Fibroblast of skin of left biceps (primary cell): ENCODE data around the gene TRMT44.

Experiments used
- DNase-seq, 2 experiments: peaks; one replicate each; pipeline ENCODE4 v3.0.0-alpha.2; 2013; ENCODE audit warnings: low read depth in 2 of 2

The TRMT44 gene

DNA sequence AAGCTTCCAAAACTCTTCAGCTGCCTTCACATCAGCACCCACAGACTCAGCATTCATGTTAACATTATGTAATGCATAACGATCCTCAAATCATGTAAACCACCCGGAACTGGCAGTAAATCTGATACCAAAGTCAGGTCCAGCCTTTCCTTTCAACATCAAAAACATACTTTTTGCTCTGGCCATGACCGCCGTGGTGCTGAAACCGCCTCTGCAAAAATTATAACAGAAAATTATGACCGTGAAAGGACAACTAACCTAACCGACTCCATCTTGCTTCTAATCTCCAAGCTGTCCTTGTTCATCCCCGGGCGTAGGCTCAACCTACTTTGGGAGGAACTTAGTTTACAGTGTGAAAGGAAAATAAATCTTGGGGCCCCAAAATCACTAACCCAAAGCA is 51.6 kb downstream of the TRMT44 start:
- no peak for DNase-seq

DNA sequence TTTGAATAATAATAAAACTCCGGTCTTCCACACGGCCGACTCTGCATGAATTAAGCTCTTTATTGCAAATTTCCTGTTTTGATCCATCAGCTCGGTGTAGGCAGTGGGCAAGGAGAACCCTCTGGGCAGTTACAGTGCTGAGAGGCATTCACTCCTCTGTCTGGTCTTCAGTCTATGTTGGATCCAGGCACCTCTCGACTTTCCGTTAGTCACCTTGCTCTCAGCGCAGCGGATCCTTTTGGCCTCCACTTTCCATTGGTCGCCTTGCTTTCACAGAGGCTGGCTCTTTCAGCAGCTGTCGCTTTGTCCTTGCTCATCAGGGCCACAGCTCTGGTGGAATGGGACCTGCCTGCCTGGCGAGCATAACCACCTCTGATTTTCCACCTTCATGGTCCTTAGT is 52.9 kb downstream of the TRMT44 start:
- DNase-seq: no peak

DNA sequence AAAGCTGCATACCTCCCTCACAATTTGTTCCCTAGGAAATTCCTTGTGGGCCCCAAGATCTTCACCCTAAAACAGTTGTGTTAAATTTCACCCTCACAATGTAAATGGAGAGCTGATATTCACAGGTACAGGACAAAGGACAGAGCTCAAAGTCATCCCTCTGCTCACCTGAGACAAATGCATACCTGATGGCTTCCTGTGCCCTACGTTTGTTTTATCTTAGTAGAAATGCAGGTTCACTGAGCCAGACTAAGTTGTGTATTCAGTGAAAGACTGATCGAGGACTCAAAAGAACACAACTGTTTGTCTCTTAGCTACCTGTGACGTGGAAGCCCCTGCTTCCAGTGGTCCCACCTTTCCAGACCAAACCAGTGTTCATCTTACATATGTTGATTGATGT is 53.6 kb downstream of the TRMT44 start:
- no peak for DNase-seq

DNA sequence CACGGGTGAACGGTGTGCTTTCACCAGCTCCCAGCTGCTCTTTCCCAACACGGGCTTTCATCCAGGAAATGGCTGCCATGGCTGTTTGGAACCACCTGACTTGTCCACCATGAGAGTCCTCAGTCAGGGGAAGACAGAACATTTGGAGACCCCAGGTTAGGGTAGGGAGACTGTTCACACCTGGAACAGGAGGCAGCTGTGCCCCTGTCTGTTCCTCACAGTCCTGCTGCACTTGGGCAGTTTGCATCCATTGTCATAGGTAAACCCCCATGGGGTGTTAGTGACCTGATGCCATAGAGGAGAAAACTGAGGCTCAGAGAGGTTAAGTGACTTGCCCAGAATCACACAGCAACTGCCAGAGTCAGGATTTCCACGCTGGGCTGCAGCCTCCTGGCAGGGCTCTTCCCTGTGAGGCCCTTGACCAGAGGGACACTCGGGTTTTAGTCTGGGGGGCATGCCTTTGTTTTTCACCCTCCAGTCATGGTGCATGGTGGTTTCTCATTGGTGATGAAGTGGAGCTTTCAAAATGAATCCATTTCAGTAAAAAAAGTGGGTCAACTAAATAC is 54.5 kb downstream of the TRMT44 start:
- DNase-seq: no peak

DNA sequence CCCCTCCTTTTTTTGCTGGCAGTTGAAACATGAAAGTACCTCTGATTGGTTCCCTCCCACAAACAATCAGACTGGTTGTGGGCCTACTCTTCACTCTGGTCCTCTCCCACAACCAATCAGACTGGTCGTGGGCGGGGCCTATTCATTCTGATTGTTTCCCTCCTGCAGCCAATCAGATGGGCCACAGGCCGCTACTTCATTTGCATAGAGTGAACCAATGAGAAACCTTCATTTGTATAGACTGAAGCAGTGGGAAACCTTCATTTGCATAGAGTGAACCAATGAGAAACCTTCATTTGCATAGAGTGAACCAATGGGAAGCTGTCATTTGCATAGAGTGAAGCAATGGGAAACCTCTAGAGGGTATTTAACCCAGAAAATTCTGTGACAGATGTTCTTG is 55.2 kb downstream of the TRMT44 start:
- DNase-seq: no peak

DNA sequence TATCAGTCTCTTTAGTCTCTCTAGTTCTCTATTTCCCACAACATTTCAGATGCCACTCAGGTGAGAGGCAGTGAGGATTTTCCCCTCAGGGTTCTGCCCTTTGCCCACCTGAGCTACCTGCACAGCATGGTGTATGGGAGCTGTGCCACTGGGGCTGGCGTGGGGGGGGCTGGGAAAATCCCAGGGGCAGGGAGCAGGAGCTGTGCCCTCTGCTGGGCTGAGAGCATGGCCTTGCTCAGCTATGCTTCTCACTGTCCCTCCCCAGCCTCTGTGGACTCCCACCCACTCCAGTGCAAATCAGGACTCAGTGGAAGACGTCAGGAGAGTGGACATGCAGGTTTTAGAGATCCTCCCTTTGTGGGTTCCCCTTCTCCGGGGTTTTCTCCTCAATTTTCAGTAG is 57.2 kb downstream of the TRMT44 start:
- DNase-seq: no peak

DNA sequence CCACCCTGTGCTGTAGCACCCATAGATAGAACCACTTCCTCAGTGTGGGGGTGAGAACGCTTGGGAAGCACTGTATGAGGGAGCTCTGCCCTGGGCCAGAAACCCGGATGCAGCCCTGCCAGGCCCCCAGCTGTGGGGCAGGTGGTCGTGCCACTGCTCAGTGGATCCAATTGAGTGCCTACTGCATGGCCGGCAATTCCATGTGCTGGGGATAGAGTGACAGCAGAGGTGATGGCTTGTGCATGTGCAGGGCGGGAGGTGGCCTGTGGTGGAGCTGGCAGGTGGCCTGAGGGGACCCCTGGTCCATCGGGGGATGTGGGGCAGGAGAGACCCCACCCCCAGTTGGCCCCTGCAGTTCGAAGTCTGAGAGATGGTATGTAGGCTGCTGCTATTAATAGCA is 60.4 kb downstream of the TRMT44 start:
- DNase-seq: no peak

DNA sequence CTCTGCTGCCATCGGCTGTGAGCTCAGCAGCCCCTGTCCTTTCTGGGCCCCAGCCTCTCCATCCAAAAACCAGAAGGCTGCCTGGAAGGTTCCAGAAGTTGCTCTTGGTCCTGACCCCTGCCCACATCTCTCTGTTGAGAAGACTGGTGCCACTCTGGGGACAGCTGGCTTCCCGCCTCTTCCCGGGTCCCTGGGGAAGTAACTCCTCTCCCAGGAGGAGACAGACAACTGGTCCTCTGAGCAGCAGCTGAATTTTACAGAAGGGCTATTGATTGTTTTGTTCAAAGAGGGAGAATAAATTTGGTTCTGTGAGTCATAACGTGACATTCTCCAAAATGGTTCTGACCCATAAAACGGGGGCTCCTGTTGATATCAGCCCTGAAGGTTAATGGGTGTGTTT is 61.2 kb downstream of the TRMT44 start:
- no peak for DNase-seq

DNA sequence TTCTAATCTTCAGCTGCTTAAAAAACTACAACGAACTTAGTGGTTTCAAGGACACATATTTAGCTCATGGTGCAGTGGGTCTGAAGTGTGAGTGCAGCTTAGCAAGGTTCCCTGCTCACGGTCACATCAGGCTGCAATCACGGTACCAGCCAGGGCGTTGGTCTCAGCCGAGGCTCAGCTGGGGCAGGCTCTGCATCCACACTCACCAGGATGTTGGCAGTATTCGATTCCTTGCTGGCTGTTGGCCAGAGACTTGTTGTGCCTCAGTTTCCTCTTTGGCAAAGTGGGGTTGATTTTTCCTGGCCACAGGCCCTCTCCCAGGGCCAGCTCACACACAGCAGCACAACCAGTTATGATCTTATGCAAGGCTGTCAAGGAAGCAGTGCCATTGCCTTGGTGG is 61.8 kb downstream of the TRMT44 start:
- DNase-seq: no peak

DNA sequence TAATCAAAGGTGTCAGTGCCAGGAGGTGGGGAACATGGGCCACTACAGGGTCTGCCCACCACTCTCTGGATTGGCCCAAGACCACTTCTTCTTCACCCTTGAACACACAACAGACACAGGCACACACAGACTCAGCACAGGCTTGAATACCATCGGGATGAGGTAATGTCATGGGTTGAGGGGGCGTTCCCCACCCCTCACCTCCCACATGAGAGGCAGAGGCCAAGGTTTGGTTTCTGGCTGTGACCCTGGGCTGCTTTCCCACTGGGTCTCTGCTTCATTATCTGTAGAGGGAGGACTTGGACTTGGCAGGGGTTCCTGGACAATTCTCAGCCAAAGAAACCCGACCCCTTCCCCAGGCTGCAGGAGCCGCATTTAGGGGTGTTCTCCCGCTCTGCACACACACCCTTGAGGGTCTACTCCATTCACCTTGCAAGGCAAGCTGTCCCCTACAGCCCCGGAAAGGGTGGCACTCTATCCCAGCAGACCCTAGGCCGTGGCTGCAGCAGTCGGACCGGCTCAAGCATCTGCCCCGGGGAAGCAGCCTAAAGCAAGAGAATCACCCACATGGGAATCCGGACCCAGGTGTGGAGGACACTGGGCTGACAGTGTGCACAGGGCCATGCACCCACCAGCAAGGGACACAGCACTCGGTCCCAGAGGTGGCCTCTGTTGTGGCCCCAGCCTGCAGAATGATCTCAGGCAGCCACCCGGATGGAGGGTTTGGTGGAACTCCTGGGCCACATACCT is 62.4 kb downstream of the TRMT44 start:
- no peak for DNase-seq

DNA sequence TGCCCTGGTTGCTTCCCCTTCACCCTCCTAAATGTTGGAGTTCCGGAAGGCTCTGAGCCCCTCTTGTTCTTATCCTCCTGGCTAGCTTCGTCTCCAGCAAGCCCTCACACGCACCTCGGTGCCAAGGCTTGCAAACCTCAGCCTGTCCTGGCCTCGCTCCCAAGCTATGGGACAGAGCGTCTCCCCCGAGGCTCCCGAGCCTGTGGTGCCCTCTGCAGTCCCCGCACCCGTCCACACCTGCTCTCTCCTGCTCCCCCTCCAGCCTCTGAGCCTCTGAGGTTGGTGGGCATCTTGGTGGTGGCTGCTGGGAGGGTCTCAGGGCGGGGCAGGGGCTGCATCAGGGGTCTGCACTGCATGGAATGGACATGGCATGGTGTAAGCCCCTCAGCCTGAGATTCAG is 63.2 kb downstream of the TRMT44 start:
- DNase-seq: no peak

DNA sequence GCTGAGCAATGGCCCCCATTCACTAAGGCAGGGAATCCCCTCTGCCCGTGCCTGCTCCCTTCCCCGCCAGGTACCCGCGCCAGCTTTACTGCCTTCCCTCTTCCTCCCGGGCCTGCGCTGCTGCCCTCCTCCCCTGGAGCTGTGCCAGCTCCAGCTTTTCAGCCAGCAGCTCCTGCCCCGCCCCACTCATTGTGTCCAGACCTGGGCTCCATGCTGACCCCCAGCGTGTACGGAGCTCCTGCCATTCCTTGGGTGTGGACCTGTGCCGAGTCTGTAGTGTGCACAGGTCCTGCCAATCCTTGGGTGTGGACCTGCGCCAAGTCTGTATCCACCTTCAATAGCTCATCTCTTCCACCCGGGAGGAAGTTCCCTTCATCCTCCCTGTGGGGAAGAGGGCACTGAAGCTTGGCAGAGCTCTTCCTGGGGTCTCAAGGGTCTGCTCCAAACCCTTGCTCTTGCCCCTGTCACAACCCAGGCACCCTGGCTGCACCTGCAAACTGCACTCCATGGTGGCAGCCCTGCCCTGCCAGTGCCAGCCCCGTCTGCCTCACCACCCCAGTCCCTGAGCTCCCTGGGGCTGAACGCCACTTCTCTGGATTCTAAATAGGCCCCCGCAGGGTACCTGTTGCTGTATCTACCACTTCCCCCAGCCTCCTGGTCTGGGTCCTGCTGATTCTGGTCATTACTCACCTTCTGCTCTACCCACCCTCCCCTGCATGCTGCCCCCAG is 63.9 kb downstream of the TRMT44 start:
- no peak for DNase-seq

DNA sequence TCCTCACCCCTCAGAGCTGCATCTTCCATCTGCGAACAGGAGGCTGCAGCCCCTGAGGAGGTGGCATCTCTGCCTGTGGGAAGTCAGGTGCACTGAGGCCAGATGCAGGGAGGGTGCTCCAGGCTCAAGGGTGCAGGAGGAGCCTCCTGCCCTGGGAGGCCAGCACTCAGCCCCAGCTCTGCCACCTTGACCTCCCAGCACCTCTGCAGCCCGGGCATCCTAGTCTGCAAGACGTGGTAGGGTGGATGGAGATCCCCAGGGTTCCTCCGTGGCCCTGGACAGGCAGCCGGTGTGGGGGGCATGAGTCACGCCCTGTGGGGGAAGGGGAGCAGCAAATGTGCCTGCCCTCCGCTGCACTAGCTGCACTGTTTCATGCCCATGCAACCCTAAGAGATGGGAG is 64.7 kb downstream of the TRMT44 start:
- DNase-seq: no peak

DNA sequence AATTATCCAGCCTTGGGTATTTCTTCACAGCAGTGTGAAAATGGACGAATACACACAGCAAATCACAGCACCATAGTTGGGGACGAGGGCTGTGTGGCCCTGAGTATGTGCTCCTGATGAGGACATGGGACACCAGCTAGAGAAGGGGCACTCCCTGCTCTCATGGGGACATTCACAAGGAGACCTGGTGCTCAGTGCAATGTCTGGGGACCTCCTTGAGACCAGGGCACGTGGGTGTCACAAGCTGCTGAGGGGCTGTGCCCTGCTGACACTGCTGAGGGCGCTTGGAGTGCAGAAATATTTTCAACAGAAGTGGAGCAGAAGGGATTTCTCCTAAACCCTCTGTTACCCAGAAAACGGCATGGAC is 65.4 kb downstream of the TRMT44 start:
- no peak for DNase-seq

DNA sequence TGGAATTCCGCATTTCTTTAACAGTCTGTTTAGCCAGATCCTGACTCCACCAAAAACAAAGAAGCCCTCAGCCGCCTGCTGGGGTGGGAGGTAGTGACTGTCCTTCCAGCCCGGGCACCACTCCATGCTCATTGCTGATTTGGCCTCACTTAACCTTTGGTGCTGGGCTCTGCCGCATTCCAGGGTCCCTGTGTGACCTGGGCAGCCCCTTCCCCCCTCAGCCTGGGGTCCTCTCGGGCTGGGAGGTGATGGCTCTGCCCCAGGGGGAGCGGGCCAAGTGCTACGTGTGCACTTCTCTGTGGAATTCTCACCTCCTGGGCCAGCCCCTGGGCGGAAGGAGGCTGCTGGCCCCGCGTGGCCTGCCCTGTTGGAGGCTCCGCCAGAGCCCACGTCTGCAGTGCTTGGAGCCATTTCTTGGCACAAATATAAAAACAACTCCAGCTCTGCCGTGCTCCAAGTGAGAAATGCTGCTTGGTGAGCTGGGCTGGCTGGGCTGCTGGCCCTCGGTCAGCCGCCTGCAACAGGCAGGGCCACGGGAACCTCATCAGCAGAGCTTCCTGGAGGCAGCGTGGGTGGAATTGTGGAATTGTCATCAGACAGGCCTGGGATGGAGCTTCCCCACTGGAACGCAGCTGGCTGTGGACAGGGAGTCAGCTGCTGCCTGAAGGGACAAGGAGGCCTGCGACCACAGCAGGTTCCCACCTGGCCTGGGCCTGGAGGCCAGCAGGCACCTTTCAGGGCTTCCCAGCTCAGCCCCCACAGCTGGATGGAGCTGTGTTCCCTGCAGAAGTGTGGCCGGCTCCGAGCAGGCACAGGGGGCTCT is 66.0 kb downstream of the TRMT44 start:
- no peak for DNase-seq

DNA sequence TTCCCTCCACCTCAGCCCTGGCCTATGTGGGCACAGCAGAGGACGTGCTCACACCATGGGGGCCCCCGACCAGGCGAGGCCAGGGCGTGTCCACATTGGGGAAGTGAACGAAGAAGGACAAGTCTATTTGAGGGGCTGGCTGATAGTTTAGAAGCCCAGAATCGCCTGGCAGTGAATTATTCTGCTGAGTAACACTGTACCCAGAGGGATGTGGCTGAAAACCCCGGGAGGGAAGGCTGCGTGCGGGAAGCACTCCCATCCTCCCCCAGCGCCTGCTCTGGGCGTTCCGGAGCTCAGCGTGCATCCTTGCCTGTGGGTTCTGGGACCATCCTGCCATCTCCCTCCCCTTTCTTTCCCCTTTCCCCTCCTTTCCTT is 66.6 kb downstream of the TRMT44 start:
- no peak for DNase-seq

DNA sequence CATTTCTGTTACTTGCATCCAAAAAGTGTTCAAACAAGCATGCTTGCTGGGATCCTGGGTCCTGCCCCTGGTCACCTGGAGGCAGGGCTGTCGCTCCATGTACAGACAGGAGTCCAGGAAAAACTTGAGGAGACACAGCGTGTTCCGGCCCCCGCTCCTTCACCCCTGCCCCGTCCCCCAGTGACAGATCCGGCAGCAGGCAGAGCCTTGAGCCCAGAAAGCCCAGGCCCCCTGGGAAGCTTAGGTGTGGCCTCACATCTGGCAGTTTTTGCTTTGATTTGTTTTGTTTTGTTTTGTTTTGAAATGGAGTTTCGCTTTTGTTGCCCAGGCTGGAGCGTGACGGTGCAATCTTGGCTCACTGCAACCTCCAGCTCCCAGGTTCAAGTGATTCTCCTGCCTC is 67.0 kb downstream of the TRMT44 start:
- DNase-seq: no peak

DNA sequence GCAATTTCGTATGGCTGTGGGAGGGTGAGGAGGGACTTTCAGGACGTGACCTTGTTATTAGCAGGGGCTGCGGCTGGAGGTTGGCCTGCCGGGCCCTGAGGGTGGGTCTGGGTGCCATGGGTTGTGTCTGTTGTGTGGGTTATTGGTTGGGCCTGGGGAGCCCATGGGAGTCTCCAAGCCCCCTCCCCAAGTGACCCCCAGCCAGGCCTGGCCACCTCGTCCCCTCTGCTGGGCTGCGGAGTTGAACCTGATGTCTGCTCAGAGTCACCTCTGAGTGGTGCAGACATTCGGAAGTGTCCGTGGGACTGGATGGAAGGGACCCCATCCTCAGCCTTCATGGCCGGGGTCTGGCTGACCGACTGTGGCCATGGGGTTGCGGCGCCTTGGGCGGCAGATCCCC is 67.7 kb downstream of the TRMT44 start:
- DNase-seq: no peak

DNA sequence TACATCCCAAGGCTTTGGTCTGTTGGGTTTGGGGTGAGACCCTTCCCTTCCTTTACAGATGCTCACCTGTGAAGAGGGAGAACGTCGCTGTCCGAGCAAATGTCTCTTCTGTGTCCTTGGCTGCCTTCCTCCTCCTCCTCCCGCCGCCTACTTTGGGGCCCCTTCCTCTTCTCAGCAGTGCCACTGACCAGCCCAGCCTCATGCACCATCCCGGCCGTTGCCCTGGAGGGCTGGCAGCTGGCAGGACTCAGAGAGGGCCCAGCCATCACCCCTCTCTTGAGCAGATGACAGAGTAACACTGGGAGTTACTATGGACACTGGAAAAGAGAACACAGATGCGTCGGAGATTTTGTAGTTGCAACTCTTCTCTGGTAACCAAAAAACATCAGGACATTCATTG is 68.2 kb downstream of the TRMT44 start:
- DNase-seq: no peak

DNA sequence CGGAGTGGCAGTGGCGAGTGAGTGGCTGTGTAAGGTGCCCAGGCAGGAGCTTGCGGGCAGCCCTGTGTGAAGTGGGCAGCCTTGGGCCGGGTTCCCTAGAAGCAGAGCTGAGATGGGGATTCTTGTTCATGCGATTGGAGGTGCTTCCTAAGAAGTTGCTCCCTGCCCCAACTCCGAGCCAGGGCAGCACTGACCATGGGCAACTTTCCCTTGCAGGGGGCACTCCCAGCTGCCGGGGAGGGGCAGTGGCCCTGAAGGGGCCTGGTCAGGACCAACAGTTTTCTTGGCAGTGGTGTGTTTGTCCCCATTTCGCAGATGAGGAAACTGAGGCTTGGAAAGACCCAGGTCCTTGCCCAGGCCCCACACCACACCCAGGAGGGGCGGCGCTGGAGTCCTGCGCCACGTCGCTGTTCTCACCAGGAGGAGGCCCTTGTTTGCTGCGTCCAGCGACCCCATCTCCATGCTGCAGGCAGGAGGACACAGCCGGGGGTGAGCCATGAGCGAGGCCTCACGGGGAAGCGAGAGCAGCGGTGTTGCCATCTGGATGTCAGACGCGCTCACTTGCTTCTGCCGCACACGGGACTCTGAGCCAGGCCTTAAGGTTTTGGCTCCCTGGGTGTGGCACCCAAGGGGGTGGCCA is 68.9 kb downstream of the TRMT44 start:
- no peak for DNase-seq

DNA sequence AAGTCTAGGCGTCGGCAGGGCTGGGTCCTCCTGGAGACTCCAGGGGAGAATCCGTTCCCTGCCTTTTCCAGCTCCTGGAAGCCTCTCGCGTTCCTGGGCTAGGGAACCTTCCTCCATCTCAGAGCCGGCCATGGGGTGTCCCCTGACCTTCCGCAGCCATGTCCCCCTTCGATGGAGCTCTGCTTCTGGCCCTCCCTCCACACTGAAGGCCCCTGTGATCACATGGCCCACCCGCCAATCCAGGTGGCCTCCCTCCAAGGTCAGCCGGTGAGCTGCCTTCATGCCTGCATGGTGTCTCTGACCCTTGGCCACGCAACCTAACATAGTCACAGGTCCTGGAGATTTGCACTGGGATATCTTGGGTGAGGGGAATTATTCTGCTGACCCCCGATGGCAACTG is 69.6 kb downstream of the TRMT44 start:
- no peak for DNase-seq
